Hematopoietic multipotent progenitor cell treated with erythropoietin and hydrocortisone succinate and interleukin-3 and kit ligand, for 17 days (in vitro differentiated cells): ENCODE data around the gene KIRREL1.

Source experiments
- DNase-seq: peaks from one replicate; pipeline ENCODE4 v3.0.0-alpha.2; 2015; ENCODE audit warnings: low spot score

KIRREL1 gene

DNA sequence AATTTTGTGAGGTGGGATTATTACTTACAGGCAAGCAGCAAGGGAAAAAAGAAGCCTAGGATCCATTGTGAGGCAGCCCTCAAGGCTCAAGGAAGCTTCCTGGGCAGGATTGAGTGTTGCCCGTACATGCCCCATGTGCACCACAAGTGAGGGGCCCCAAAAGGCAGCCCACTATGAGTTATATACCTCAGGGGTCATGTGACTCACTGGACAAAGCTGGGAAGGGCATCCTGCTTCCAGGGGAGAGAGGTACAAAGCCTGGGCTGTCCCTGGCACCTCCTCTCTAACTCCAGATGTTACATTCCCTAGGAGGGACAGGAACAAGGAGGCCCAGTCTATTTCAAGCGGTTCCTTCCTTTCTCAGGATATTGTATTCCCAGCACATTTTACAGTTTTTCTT is 153.3 kb downstream of the KIRREL1 start:
- DNase-seq = no peak

DNA sequence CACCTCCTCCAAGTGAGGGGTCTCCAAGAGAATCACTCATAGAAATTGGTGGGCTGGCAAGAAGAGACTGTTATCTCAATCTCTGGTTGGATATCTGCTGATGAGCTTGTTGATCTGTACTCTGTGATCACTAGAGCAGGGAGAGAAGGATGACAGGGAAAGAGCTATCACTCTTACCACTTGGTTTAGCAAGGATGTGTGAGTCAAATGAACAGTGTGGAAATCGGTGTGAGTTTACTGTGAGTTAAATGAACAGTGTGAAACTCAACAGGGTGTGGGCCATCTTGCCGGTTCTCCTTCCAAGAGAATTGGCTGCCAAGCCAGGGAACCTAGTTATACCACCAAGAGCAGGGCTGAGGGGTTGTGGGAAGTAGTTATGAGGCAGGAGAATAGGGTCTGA is 154.0 kb downstream of the KIRREL1 start:
- no peak for DNase-seq

DNA sequence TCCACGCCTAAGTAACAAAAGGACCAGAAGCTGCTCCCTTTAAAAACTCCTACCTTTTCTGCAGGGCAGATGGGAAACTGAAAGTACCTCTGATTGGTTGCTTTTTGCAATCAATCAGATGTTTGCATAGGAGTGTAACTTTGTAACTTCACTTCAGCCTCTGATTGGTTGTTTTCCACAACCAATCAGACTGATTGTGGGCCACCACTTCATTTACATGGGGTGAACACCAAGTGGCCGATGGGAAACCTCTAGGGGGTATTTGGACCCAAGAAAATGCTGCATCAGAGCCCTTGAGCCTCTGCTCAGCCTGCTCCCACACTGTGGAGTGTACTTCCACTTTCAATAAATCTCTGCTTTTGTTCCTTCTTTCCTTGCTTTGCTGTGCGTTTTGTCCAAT is 154.4 kb downstream of the KIRREL1 start:
- DNase-seq = no peak

DNA sequence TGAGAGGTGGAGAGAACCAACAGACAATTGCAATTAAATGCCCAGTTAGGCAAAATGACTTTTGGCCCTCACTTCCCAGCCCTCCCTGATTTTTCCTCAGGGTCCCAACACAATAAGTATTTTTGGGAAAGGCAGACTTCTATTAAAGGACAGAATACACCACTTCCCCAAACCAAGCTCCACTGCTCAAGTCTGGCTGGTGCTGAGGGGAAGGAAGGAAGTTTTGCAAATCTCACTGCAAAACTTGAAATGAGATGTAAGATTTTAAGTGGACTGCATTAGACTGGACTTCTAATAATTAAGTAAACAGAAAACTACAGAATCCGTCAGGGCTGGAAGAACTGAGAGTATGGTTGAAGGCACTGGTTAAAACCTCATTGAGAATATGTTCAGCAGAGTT is 155.0 kb downstream of the KIRREL1 start:
- DNase-seq = no peak

DNA sequence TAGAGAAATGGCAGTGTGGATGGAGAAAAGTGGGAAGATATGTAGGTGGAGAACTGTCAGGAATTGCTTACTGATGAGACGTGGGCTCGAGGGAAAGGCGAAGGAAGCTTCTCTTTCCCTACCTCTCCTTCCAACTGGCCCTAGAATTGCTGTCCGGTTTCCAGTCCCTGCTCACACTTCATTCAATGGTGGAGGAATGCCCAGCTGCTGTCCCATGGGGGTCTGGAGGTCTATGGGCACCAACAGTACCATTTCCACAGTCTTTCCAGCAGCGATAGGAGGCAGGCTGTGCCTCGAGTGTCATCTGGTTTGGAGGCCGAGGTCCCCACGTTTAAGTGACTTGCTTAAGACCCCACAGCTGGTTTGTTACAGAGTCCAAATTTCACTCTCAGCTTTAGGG is 155.7 kb downstream of the KIRREL1 start:
- DNase-seq = no peak
